GM12865 (cell line): ENCODE data around the gene RPL36.

Experiments
- DNase-seq: peaks from one replicate; pipeline ENCODE4 v3.0.0; 2010; ENCODE audit warnings: low read depth
- H3K4me3 ChIP-seq: 2 replicates; pipeline ENCODE4 v1.5.1; 2011; ENCODE audit warnings: mild to moderate bottlenecking, low read depth, low read length, control low read depth
- TF ChIP-seq, protein P1 (sequence below): IDR thresholded peaks from 2 replicates; pipeline ENCODE4 v1.5.1; 2011; ENCODE audit warnings: low read length, control low read depth, low read depth, inconsistent platforms; ENCODE audit not compliant: insufficient read depth; ENCODE audit errors: missing control alignments

RPL36 gene

DNA sequence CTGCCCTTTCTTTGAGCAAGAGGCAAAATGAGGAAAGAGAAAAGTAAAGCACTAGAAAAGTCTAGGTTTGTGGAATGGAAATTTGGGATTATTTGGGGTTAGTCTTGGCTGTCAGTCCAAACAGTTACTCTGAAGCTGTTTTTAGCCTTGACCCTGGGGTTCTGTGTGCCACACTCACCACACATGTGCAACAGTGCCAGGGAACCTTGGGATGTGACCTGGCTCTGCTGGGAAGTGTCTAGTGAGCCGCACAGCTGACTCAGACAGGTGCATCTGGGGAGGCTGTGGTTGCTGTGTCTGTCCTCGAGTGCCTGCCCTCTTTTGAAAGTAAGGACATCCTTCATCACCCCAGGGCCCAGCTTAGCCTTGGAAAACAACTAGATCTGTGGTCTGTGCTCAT is 25.6 kb upstream of the RPL36 start:
- TF ChIP-seq, protein P1, sequence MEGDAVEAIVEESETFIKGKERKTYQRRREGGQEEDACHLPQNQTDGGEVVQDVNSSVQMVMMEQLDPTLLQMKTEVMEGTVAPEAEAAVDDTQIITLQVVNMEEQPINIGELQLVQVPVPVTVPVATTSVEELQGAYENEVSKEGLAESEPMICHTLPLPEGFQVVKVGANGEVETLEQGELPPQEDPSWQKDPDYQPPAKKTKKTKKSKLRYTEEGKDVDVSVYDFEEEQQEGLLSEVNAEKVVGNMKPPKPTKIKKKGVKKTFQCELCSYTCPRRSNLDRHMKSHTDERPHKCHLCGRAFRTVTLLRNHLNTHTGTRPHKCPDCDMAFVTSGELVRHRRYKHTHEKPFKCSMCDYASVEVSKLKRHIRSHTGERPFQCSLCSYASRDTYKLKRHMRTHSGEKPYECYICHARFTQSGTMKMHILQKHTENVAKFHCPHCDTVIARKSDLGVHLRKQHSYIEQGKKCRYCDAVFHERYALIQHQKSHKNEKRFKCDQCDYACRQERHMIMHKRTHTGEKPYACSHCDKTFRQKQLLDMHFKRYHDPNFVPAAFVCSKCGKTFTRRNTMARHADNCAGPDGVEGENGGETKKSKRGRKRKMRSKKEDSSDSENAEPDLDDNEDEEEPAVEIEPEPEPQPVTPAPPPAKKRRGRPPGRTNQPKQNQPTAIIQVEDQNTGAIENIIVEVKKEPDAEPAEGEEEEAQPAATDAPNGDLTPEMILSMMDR, result no peak
- no peak for DNase-seq
- no peak overlapping the region for H3K4me3 ChIP-seq

DNA sequence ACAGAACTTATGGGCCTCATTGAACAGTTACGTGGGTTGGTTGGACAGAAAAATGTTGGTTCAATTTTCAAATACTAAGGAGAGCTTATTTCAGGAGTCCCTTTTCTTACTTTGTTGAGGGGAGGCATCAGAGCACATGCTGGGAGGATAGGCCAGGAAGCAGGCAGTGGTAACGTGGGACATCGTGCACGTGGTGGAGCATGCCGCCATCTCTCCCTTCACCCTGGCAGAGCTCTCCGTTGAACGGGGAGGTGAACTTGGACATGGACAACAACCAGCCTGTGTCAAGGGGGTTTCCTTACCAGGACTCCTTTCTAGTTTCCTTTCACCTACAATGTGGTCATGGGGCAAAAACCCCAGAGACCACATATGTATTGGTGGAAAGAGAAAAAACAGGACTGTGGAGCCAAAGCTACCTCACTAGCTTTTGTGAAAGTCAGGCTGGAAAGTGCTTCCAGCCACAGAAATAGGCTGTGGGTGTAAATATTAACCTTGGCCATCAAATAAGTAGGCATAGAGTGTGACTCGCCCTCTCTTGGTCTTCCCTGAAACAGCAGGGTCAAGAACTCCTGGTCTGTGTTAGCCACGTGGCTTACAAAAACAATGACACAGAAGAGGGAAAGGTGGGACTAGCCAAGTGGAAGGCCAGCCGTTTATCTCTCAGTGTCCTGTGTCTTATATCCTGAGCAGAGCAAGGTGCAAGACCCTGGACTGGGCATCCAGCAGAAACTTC is 24.1 kb upstream of the RPL36 start:
- TF ChIP-seq, protein P1, result no peak
- H3K4me3 ChIP-seq, result no peak overlapping the region
- DNase-seq, result peak; percentile 54

DNA sequence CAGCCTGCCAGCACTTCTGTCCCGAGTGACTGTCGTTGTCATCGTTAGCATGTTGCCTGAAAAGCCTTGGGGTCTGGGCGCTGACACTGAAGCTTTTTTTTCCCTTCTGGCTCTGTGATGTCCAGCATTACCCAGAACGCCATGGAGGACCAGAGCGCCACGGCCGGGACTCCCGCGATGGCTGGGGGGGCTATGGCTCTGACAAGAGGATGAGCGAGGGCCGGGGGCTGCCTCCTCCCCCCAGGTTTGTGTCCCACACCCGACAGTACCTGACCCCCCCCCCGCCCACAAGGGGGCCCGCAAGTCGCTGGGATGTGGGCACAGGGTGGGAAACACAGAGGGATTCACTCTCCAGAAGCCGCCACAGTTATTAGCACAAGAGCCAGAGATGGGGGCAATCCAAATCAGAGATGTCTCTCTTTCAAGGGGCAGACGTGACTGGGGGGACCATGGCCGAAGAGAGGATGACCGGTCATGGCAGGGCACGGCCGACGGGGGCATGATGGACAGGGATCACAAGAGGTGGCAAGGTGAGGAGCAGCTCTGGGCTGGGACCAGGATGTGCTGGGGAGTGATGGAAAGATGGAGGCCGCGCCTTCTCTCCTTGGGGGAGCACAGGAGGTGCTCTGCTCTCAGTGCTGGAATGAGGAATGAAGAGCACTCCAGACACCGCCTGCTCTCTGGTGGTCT is 23.0 kb upstream of the RPL36 start:
- TF ChIP-seq, protein P1, result no peak
- DNase-seq, result no peak
- no peak overlapping the region for H3K4me3 ChIP-seq

DNA sequence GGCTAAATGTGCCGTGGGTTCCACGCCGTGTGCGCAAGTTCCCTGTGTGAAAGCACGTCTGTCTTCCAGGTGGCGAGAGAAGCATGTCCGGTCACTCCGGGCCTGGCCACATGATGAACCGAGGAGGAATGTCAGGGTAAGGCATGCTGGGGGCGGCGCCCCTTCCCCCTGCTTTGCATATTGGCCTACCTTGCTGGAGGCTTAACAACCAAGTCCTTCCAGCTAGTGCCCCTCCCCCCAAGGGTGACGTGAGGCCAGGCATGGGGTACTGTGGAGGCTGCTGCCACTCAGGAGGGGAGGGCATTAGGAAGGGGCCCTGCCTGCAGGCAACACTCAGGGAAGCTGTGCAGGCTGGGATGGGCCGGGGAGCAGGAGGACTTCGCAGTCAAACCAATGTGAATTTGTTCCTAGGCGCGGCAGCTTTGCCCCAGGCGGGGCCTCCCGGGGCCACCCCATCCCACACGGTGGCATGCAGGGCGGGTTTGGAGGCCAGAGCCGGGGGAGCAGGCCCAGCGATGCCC is 22.3 kb upstream of the RPL36 start:
- TF ChIP-seq, protein P1, result no peak
- no peak for DNase-seq
- no peak overlapping the region for H3K4me3 ChIP-seq

DNA sequence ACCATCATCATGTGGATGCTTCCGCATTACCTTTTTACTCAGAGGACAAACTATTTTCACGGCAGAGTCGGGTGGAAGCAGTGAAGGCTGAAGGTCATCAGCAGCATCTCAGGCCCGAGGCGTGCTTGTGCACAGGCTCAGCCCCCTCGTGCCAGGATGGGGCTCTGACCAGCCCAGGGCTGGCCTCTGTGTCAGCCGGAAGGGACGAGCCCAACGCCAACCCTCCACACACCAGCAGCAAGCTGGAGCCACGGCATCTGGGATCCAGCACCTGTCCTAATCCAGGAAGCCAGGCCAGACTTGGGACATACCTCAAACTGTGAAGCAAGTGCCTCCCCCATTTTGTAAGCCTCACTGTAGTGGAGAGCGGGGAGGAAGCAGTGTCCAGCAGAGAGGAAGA is 20.9 kb upstream of the RPL36 start:
- TF ChIP-seq, protein P1, result no peak
- DNase-seq, result no peak
- H3K4me3 ChIP-seq, result no peak overlapping the region

DNA sequence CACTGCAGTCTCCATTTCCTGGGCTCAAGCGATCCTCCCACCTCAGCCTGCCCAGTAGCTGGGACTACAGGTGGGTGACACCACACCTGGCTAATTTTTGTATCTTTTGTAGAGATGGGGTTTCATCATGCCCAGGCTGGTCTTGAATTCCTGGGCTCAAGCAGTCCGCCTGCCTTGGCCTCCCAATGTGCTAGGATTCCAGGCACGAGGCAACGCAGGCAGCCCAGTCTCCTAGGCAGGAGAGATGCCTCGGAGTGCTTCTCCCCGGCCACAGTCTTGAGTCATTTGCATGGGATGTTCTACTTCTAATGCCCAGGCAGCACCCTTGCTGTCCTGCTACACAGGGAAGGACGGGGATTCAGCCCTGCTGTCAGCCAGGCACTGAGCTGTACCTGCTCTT is 18.5 kb upstream of the RPL36 start:
- no peak for DNase-seq
- H3K4me3 ChIP-seq, result no peak overlapping the region
- TF ChIP-seq, protein P1, result no peak
